Retinal pigment epithelial cell (primary cell): Measurements from ENCODE around the gene FAM181A.

ENCODE experiments used
- DNase-seq: peaks from one replicate; pipeline ENCODE4 v3.0.0-alpha.2; 2010; ENCODE audit warnings: low read depth
- H3K4me3 ChIP-seq: 2 replicates; pipeline ENCODE4 v1.5.1; 2011; ENCODE audit warnings: mild to moderate bottlenecking, low read length, control low read depth, moderate library complexity
- CTCF ChIP-seq: conservative IDR thresholded peaks from 2 replicates; pipeline ENCODE4 v1.5.1; 2011; ENCODE audit warnings: low read depth, low read length, control low read depth, inconsistent platforms

FAM181A gene

GRCh38 chr14:93943930-93944329 lies 16.8 kb downstream of the FAM181A start:
- no peak for DNase-seq
- no peak overlapping the region for H3K4me3 ChIP-seq
- no peak for TF ChIP-seq CTCF

GRCh38 chr14:93944348-93945069 lies 17.4 kb downstream of the FAM181A start:
- TF ChIP-seq CTCF, result no peak
- no peak for DNase-seq
- H3K4me3 ChIP-seq, result no peak overlapping the region

- TF ChIP-seq CTCF, result no peak
- no peak for DNase-seq
- no peak overlapping the region for H3K4me3 ChIP-seq
These were observed 17.9 kb downstream of the FAM181A start for GRCh38 chr14:93945070-93945399.

GRCh38 chr14:93946104-93946503 lies 19.0 kb downstream of the FAM181A start:
- no peak for DNase-seq
- no peak for TF ChIP-seq CTCF

GRCh38 chr14:93946541-93947090 lies 19.5 kb downstream of the FAM181A start:
- H3K4me3 ChIP-seq, result no peak overlapping the region
- DNase-seq, result no peak
- no peak for TF ChIP-seq CTCF

More at GRCh38 chr14:93946104-93946503, 19.0 kb downstream of the FAM181A start:
- no peak overlapping the region for H3K4me3 ChIP-seq

- no peak overlapping the region for H3K4me3 ChIP-seq
- no peak for DNase-seq
- TF ChIP-seq CTCF, result no peak
These were observed 20.1 kb downstream of the FAM181A start for GRCh38 chr14:93947282-93947681.

GRCh38 chr14:93949511-93950075 lies 22.4 kb downstream of the FAM181A start:
- TF ChIP-seq CTCF, result no peak
- DNase-seq, result no peak
- no peak overlapping the region for H3K4me3 ChIP-seq
